Calu3 (cell line): ENCODE measurements around the gene LONP1. TPM values are rescaled to one million over a fixed set of nuclear protein-coding genes. Genes with fewer than 3 reads are reported as not detected.
A peak's percentile ranks its signal among the peaks of the same experiment; 100 is the strongest.

Experiments
- BruUV-seq: library from RNA; stranded (reverse); fragments of 400-500 nt; replicated peaks from 2 replicates; lab custom pipeline; 2021; lab: Mats Ljungman, UMichigan
- CTCF ChIA-PET: fragments of 300-600 bp; sonication (Branson Sonifier 250); formaldehyde crosslinking; loops from one replicate; lab custom pipeline; 2022; ENCODE audit warnings: antibody characterized with exemption; lab: Charles Lee
- DNase-seq: peaks from one replicate; pipeline ENCODE4 v3.0.0; 2022
- H3K27ac Mint-ChIP-seq: one replicate; pipeline ENCODE4 v1.8.0; 2022; ENCODE audit warnings: mixed read lengths; ENCODE audit not compliant: unreplicated experiment
- H3K27me3 Mint-ChIP-seq: one replicate; pipeline ENCODE4 v1.8.0; 2022; ENCODE audit warnings: mixed read lengths; ENCODE audit not compliant: unreplicated experiment
- H3K36me3 Mint-ChIP-seq: one replicate; pipeline ENCODE4 v1.8.0; 2022; ENCODE audit warnings: mild to moderate bottlenecking, moderate library complexity, mixed read lengths; ENCODE audit not compliant: insufficient read depth, unreplicated experiment
- H3K4me1 Mint-ChIP-seq: one replicate; pipeline ENCODE4 v1.8.0; 2022; ENCODE audit warnings: mild to moderate bottlenecking, low read depth, mixed read lengths; ENCODE audit not compliant: unreplicated experiment
- H3K4me3 Mint-ChIP-seq: one replicate; pipeline ENCODE4 v1.8.0; 2022; ENCODE audit warnings: mild to moderate bottlenecking, low read depth, moderate library complexity, mixed read lengths; ENCODE audit not compliant: unreplicated experiment
- H3K9me3 Mint-ChIP-seq: one replicate; pipeline ENCODE4 v1.8.0; 2022; ENCODE audit warnings: low read depth, mixed read lengths; ENCODE audit not compliant: unreplicated experiment
- intact Hi-C: fragments of 100-400 bp; cut with micrococcal nuclease; formaldehyde crosslinking; loops from one replicate; pipeline ENCODE4 v1.10.0; 2022; ENCODE audit not compliant: unreplicated experiment
- total RNA-seq: library from RNA; stranded (reverse); gene quantifications from 2 replicates; pipeline ENCODE4 v1.2.3, GENCODE V29; 2022
- TF ChIP-seq, protein P1 (sequence below): fragments of 200-600 bp; IDR thresholded peaks from one replicate; pipeline ENCODE4 v1.8.0; 2022; ENCODE audit warnings: antibody characterized with exemption; ENCODE audit not compliant: unreplicated experiment

Gene LONP1
- total RNA-seq, 1 experiment from 2014 or later: 92.8 TPM

DNA sequence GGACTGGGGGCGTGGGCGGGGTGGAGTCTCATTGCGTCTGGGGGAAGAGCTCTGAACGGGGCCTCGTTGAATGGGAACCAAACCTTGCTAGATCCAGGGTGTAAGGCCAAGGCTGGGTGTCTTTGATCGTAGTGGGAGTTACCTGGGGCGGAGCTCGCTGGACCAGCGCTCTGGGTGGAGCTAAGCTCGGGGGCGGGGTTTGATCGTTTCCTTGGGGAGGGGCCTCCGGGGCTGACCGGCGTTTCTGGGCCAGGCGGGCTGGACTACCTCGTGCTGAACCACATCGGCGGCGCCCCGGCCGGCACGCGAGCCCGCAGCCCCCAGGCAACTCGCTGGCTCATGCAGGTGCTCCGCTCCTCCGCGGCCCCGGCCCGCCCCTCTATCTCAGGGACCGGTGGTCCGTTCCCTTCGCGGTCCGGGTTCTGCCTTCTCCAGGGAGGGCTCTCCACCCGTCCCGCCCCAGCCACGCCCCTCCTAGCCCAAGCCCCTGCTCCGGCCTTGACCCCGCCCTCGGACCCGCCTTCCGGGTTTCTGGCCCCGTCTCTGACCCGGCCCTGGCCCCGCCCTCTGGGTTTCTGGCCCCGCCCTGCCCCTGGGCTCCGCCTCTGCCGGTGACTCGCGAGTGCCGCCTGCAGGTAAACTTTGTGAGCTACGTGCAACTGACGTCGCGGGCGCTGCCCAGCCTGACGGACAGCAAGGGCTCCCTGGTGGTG is 33.1 kb downstream of the LONP1 start:
- Mint-ChIP-seq H3K9me3 (no peaks in the 10 kb centered on the region), H3K4me1 (peaks cover 1% of the 10 kb centered on the region), H3K4me3 (peak overlapping the region; percentile 63), H3K36me3 (peaks cover 52% of the 10 kb centered on the region), H3K27me3 (no peaks in the 10 kb centered on the region), H3K27ac (no peak overlapping the region)
- TF ChIP-seq, protein P1, sequence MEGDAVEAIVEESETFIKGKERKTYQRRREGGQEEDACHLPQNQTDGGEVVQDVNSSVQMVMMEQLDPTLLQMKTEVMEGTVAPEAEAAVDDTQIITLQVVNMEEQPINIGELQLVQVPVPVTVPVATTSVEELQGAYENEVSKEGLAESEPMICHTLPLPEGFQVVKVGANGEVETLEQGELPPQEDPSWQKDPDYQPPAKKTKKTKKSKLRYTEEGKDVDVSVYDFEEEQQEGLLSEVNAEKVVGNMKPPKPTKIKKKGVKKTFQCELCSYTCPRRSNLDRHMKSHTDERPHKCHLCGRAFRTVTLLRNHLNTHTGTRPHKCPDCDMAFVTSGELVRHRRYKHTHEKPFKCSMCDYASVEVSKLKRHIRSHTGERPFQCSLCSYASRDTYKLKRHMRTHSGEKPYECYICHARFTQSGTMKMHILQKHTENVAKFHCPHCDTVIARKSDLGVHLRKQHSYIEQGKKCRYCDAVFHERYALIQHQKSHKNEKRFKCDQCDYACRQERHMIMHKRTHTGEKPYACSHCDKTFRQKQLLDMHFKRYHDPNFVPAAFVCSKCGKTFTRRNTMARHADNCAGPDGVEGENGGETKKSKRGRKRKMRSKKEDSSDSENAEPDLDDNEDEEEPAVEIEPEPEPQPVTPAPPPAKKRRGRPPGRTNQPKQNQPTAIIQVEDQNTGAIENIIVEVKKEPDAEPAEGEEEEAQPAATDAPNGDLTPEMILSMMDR: peak; percentile 41
- CTCF ChIA-PET: interaction anchor here (0.7 kb wide), 1 partner anchor 260 kb away, joined by 11 read pairs; no protein-coding TSS in a partner anchor
- intact Hi-C loops: no loop called here
- BruUV-seq: no TSS peak
- DNase-seq: peak; percentile 97

DNA sequence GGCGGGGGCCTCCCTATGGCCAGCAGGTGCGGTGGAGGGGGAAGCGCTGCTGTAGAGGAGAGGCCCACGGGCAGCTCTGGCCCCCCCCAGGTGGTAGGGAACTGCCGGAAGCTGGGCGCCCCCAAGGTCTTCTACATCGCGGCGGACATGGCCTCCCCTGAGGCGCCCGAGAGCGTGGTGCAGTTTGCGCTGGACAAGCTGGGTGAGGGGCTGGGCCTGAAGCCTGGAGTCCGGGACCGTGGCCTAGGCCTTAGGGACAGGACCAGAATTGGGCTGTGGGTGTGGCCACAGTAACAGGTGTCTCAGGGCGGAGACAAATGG is 33.7 kb downstream of the LONP1 start:
- H3K27me3 Mint-ChIP-seq: peaks cover 4% of the 10 kb centered on the region
- no peak overlapping the region for H3K27ac Mint-ChIP-seq
- no peaks in the 10 kb centered on the region for H3K9me3 Mint-ChIP-seq
- H3K36me3 Mint-ChIP-seq: peaks cover 52% of the 10 kb centered on the region
- TF ChIP-seq, protein P1: no peak
- CTCF ChIA-PET: no interaction called here
- peak overlapping the region; percentile 63 for H3K4me3 Mint-ChIP-seq
- no peak for DNase-seq
- no TSS peak for BruUV-seq
- intact Hi-C loops: no loop called here
- peaks cover 6% of the 10 kb centered on the region for H3K4me1 Mint-ChIP-seq

DNA sequence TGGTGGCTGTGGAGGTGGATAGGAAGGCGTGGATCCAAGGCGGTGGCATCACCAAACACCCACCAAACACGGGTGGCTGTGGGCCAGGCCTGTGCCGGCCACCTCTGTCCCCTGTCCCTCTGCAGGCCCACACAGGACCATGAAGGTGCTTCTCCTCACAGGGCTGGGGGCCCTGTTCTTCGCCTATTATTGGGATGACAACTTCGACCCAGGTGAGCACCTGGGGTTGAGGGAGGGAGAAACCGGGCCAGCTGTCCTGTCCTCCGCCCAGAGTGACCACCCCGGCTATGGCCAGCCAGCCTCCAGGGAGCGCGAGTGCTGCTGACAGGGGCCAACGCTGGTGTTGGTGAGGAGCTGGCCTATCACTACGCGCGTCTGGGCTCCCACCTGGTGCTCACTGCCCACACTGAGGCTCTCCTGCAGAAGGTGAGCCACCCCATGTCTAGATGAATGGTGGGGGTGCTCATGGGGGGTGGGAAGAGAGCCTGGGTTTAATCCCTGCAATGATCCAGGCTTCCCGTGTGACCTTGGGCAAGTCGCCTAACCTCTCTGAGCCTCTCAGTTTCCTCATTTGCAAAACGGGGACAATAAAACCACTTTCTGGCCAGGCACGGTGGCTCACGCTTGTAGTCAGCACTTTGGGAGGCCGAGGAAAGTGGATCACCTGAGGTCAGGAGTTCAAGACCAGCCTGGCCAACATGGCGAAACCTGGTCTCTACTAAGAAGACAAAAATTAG is 35.1 kb downstream of the LONP1 start:
- Mint-ChIP-seq H3K4me3 (no peak overlapping the region), H3K27me3 (peaks cover 9% of the 10 kb centered on the region), H3K36me3 (peaks cover 50% of the 10 kb centered on the region)

DNA sequence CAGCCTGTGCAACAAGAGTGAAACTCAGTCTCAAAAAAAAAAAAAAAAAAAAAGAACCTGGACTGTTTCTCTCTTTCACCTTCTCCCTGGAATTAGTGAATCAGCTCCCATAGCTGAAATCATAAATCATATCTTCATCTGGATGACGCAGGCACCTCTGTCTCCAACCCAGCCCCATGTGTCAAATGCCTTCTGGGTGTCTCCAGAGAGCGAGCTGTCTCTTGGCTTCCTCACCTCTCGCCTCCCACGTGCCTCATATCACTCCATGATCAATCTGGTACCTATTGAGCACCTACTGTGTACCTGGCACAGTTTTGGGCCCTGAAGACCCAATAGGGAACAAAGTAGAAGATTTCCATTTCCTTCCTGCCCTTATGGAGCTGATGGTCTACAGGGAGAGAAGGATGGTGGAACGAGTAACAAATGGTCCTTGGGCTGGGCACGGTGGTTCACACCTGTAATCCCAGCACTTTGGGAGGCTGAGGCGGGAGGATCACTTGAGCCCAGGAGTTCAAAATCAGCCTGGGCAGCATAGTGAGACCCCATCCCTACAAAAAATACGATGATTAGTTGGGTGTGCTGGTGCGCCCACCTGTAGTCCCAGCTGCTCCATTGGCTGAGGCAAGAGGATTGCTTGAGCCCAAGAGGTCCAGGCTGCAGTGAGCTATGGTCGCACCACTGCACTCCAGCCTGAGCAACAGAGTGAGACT is 36.6 kb downstream of the LONP1 start:
- intact Hi-C loops: no loop called here
- TF ChIP-seq, protein P1: no peak
- BruUV-seq: no TSS peak
- DNase-seq: no peak
- peaks cover 18% of the 10 kb centered on the region for H3K4me1 Mint-ChIP-seq
- H3K27me3 Mint-ChIP-seq: peaks cover 9% of the 10 kb centered on the region
- CTCF ChIA-PET: no interaction called here
- no peaks in the 10 kb centered on the region for H3K9me3 Mint-ChIP-seq
- H3K4me3 Mint-ChIP-seq: no peak overlapping the region
- no peak overlapping the region for H3K27ac Mint-ChIP-seq
- peaks cover 52% of the 10 kb centered on the region for H3K36me3 Mint-ChIP-seq

More for the DNA sequence above, 35.1 kb downstream of the LONP1 start:
- H3K27ac Mint-ChIP-seq: no peak overlapping the region
- no TSS peak for BruUV-seq
- intact Hi-C loops: no loop called here
- TF ChIP-seq, protein P1: no peak
- H3K4me1 Mint-ChIP-seq: peaks cover 11% of the 10 kb centered on the region
- no peak for DNase-seq
- no peaks in the 10 kb centered on the region for H3K9me3 Mint-ChIP-seq
- CTCF ChIA-PET: no interaction called here
